SU-DHL-6 (cell line): Measurements from ENCODE around the gene HYOU1.

Source experiments
- H2AFZ ChIP-seq: fragments of 200-600 bp; sonication (generic); 2 replicates; pipeline ENCODE4 v1.6.1; 2014; ENCODE audit warnings: low read depth, mild to moderate bottlenecking, moderate library complexity, mixed read lengths, antibody characterized with exemption, low read length; ENCODE audit not compliant: severe bottlenecking
- H3F3A ChIP-seq: fragments of 200-600 bp; shearing (Covaris generic); 2 replicates; pipeline ENCODE4 v1.6.0; 2016; ENCODE audit warnings: antibody characterized with exemption, mild to moderate bottlenecking; ENCODE audit not compliant: insufficient read depth
- H3K27ac ChIP-seq: fragments of 200-600 bp; sonication (generic); 2 replicates; pipeline ENCODE4 v1.5.1; 2016; ENCODE audit warnings: low read depth, mild to moderate bottlenecking, low read length, moderate library complexity, mixed read lengths
- H3K27me3 ChIP-seq: fragments of 200-600 bp; sonication (generic), shearing (Covaris generic); 2 replicates; pipeline ENCODE4 v1.6.0; 2014; ENCODE audit warnings: mild to moderate bottlenecking, low read length
- H3K36me3 ChIP-seq: fragments of 200-600 bp; sonication (generic); 2 replicates; pipeline ENCODE4 v1.6.1; 2014; ENCODE audit warnings: mild to moderate bottlenecking, low read length, mixed read lengths
- H3K4me2 ChIP-seq: fragments of 300-600, 200-600 bp; shearing (Covaris generic), sonication (generic); 2 replicates; pipeline ENCODE4 v1.6.0; 2014; ENCODE audit warnings: low read length, low read depth, mild to moderate bottlenecking; ENCODE audit not compliant: poor library complexity, severe bottlenecking
- H3K4me3 ChIP-seq: fragments of 200-600 bp; sonication (generic); 2 replicates; pipeline ENCODE4 v1.5.1; 2014; ENCODE audit warnings: antibody characterized with exemption, low read length, mild to moderate bottlenecking, mixed read lengths; ENCODE audit not compliant: insufficient read depth, poor library complexity, severe bottlenecking
- H3K79me2 ChIP-seq: fragments of 200-600 bp; sonication (generic); 2 replicates; pipeline ENCODE4 v1.6.1; 2014; ENCODE audit warnings: mild to moderate bottlenecking, low read length, moderate library complexity; ENCODE audit not compliant: insufficient read depth
- H3K9ac ChIP-seq: fragments of 200-600 bp; sonication (generic); 2 replicates; pipeline ENCODE4 v1.7.0; 2014; ENCODE audit warnings: mild to moderate bottlenecking, low read length
- H3K9me2 ChIP-seq: fragments of 200-600 bp; sonication (generic); replicated peaks from 2 replicates; pipeline ENCODE4 v1.6.1; 2014; ENCODE audit warnings: low read length; ENCODE audit not compliant: insufficient read depth
- H3K9me3 ChIP-seq: fragments of 200-600 bp; sonication (generic); 2 replicates; pipeline ENCODE4 v1.6.1; 2014; ENCODE audit warnings: low read length, mixed read lengths; ENCODE audit not compliant: insufficient read depth
- H4K20me1 ChIP-seq: fragments of 200-600 bp; sonication (generic); 2 replicates; pipeline ENCODE4 v1.6.1; 2014; ENCODE audit warnings: low read depth, mild to moderate bottlenecking, antibody characterized with exemption, low read length, moderate library complexity, mixed read lengths
- CTCF ChIP-seq: fragments of 200-600 bp; sonication (generic); IDR thresholded peaks from one replicate; pipeline ENCODE4 v1.5.1; 2017; ENCODE audit warnings: antibody characterized with exemption, mild to moderate bottlenecking, low read length, moderate library complexity; ENCODE audit not compliant: insufficient read depth, poor library complexity, severe bottlenecking
- EZH2phosphoT487 ChIP-seq: fragments of 200-600 bp; sonication (generic), shearing (Covaris generic); conservative IDR thresholded peaks from 2 replicates; pipeline ENCODE4 v1.6.1; 2018; ENCODE audit warnings: mild to moderate bottlenecking, antibody characterized with exemption, low read length, moderate library complexity, mixed read lengths

The HYOU1 gene

GRCh38 chr11:119026970-119027369, 30.0 kb downstream of the HYOU1 start:
- Histone ChIP-seq H3K27ac (no peak overlapping the region), H3K4me2 (no peak overlapping the region), H3K79me2 (peaks cover 6% of the 10 kb centered on the region), H3F3A (peaks cover 7% of the 10 kb centered on the region), H3K27me3 (no peaks in the 10 kb centered on the region), H3K4me3 (no peak overlapping the region), H3K9ac (no peak overlapping the region), H3K9me3 (no peaks in the 10 kb centered on the region), H4K20me1 (no peaks in the 10 kb centered on the region), H2AFZ (no peak overlapping the region), H3K9me2 (no peaks in the 10 kb centered on the region), H3K36me3 (0 out of 2 replicates have a peak, but pooled peaks cover 3% of the 10 kb centered on the region)
- TF ChIP-seq CTCF = no peak
- TF ChIP-seq EZH2phosphoT487 = no peak

GRCh38 chr11:119025978-119026766, 30.8 kb downstream of the HYOU1 start:
- no peak overlapping the region for H3K9ac ChIP-seq

GRCh38 chr11:119025541-119025940, 31.5 kb downstream of the HYOU1 start:
- Histone ChIP-seq H4K20me1 (no peaks in the 10 kb centered on the region), H3K9me3 (no peaks in the 10 kb centered on the region), H3K27me3 (no peaks in the 10 kb centered on the region), H3K36me3 (0 out of 2 replicates have a peak, but pooled peaks cover 3% of the 10 kb centered on the region), H3K4me2 (no peak overlapping the region), H3K27ac (no peak overlapping the region), H3K79me2 (peaks cover 13% of the 10 kb centered on the region), H3K9ac (no peak overlapping the region), H3K9me2 (no peaks in the 10 kb centered on the region), H2AFZ (no peak overlapping the region), H3K4me3 (no peak overlapping the region), H3F3A (peaks cover 9% of the 10 kb centered on the region)
- no peak for TF ChIP-seq EZH2phosphoT487
- no peak for TF ChIP-seq CTCF

More at GRCh38 chr11:119025978-119026766, 30.8 kb downstream of the HYOU1 start:
- H3K9me2 ChIP-seq = no peaks in the 10 kb centered on the region
- H3K27ac ChIP-seq = no peak overlapping the region
- H3K27me3 ChIP-seq = no peaks in the 10 kb centered on the region
- no peak overlapping the region for H3K4me3 ChIP-seq
- H3F3A ChIP-seq = peaks cover 8% of the 10 kb centered on the region
- TF ChIP-seq EZH2phosphoT487 = no peak
- TF ChIP-seq CTCF = no peak
- no peaks in the 10 kb centered on the region for H4K20me1 ChIP-seq
- H3K36me3 ChIP-seq = 0 out of 2 replicates have a peak, but pooled peaks cover 3% of the 10 kb centered on the region
- H2AFZ ChIP-seq = no peak overlapping the region
- no peaks in the 10 kb centered on the region for H3K9me3 ChIP-seq
- H3K4me2 ChIP-seq = no peak overlapping the region
- peaks cover 7% of the 10 kb centered on the region for H3K79me2 ChIP-seq
